Gastroesophageal sphincter (tissue), 4 donors: ENCODE results near the gene NTMT1. TPM values are rescaled to one million over a fixed set of nuclear protein-coding genes. Genes with fewer than 3 reads are reported as not detected.
A peak's percentile ranks its signal among the peaks of the same experiment; 100 is the strongest.

Source experiments
- ATAC-seq: fragments of 150-250 bp; one replicate; pipeline ENCODE4 v1.9.1; 2016; ENCODE audit warnings: mild to moderate bottlenecking, moderate library complexity
- H3K27ac ChIP-seq, 4 donors: fragments of 200-600 bp; sonication (generic) in 3 of 4; 1 replicate in 3 of 4; 2 replicates in 1 of 4; pipeline ENCODE4 v1.5.1; 2016 to 2019
- H3K27me3 ChIP-seq: fragments of 200-600 bp; sonication (generic); one replicate; pipeline ENCODE4 v1.5.1; 2019
- H3K36me3 ChIP-seq, 2 donors: fragments of 200-600 bp; sonication (generic); one replicate each; pipeline ENCODE4 v1.5.1; 2019; ENCODE audit warnings: control low read depth in 1 of 2
- H3K4me1 ChIP-seq, 3 donors: fragments of 200-600 bp; sonication (generic); 1 replicate in 2 of 3; 2 replicates in 1 of 3; pipeline ENCODE4 v1.5.1; 2016 to 2019; ENCODE audit warnings: control low read depth in 2 of 3
- H3K4me3 ChIP-seq, 2 donors: fragments of 200-600 bp; sonication (generic); one replicate each; pipeline ENCODE4 v1.5.1; 2019; ENCODE audit warnings: mild to moderate bottlenecking in 1 of 2, moderate library complexity in 1 of 2
- H3K9me3 ChIP-seq, 3 donors: fragments of 200-600 bp; sonication (generic); one replicate each; pipeline ENCODE4 v1.5.1; 2017 to 2019; ENCODE audit warnings: control low read depth in 2 of 3
- EP300 ChIP-seq: sonication (generic); formaldehyde crosslinking; IDR thresholded peaks from one replicate; pipeline ENCODE4 v1.6.1; 2017; ENCODE audit warnings: antibody characterized with exemption, mild to moderate bottlenecking
- POLR2A ChIP-seq, 2 donors: fragments of 450-650 bp; IDR thresholded peaks; one replicate each; pipeline ENCODE4 v1.6.1; 2017; ENCODE audit warnings: antibody characterized with exemption in 2 of 2, mild to moderate bottlenecking in 2 of 2, moderate library complexity in 1 of 2
- POLR2AphosphoS5 ChIP-seq: sonication (generic); formaldehyde crosslinking; IDR thresholded peaks from one replicate; pipeline ENCODE4 v1.6.1; 2017; ENCODE audit warnings: antibody characterized with exemption
- WGBS, 2 donors: methylation state at CpG; one replicate each; pipeline ENCODE4 v1.1.5; 2018; ENCODE audit warnings: low coverage in 1 of 2; 5-methylcytosine and 5-hydroxymethylcytosine counted together
- total RNA-seq, 4 donors: library from RNA; depleted of rRNA; stranded (reverse); fragments of >200 nt; gene quantifications; one replicate each; pipeline ENCODE4 v1.1.0, GENCODE V29; 2016
- TF ChIP-seq, protein P1 (sequence below), 4 experiments: fragments of 200-600 bp in 2 of 4; fragments of 450-650 bp in 2 of 4; sonication (generic) in 1 of 4; IDR thresholded peaks; one replicate each; pipeline ENCODE4 v1.5.1; 2017 to 2019; ENCODE audit warnings: antibody characterized with exemption in 4 of 4, mild to moderate bottlenecking in 2 of 4, moderate library complexity in 2 of 4

The NTMT1 gene
- total RNA-seq, 4 donors from 2014 or later = 12.8 to 24.0 (median 21.8) TPM

DNA sequence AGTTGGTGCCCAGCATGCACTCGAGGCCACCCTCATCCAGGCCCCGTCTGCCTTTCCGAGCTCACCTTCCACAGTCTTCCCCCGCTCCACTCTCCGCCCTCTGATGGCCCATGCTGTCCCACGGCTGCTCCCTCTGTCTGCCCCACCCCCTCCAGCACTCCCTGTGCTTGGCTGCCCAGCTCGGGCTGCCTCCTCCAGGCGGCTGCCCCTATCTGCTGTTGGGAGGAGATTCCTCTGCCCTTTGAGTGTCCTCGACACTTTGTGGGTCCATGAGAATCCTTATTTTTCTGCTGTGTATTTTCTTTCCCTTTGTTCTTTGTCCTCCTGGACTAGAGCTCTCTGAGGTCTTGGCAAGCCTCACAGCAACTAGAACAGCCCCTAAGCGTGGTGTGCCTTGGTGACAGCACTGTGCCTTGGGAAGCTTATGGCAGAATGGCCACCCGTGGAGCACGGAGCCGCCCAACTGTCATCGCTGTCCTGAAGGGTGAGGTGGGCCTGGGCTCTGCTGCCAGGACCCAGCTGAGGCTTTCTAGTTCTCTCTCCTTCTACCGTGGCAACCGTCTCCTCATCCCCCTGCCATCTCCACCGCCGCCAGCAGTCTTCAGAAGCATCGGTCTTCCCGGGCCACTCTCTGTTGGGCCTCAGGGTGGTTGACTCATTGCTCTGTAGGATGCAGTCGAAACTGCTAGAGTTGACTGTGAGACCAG, 5.2 kb downstream of the NTMT1 start:
- no peak overlapping the region for H3K4me3 ChIP-seq
- H3K36me3 ChIP-seq = peaks cover 0 to 41% of the 10 kb centered on the region in 2 donors
- no peak for ATAC-seq
- H3K9me3 ChIP-seq = no peaks in the 10 kb centered on the region
- 58 to 78% methylated on average over 6 to 8 of the region's 21 CpGs for WGBS, 2 donors
- TF ChIP-seq POLR2A (IDR thresholded peaks at IDR 0.05) (no peak), POLR2AphosphoS5 (no peak), EP300 (no peak)
- TF ChIP-seq, protein P1, sequence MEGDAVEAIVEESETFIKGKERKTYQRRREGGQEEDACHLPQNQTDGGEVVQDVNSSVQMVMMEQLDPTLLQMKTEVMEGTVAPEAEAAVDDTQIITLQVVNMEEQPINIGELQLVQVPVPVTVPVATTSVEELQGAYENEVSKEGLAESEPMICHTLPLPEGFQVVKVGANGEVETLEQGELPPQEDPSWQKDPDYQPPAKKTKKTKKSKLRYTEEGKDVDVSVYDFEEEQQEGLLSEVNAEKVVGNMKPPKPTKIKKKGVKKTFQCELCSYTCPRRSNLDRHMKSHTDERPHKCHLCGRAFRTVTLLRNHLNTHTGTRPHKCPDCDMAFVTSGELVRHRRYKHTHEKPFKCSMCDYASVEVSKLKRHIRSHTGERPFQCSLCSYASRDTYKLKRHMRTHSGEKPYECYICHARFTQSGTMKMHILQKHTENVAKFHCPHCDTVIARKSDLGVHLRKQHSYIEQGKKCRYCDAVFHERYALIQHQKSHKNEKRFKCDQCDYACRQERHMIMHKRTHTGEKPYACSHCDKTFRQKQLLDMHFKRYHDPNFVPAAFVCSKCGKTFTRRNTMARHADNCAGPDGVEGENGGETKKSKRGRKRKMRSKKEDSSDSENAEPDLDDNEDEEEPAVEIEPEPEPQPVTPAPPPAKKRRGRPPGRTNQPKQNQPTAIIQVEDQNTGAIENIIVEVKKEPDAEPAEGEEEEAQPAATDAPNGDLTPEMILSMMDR (IDR thresholded peaks at IDR 0.05) = no peak
- peaks cover 0 to 70% (median 37%) of the 10 kb centered on the region in 3 donors for H3K4me1 ChIP-seq
- H3K27ac ChIP-seq = peak overlapping the region in 3 of 4 donors; percentile 1 to 24 (median 9)
- no peaks in the 10 kb centered on the region for H3K27me3 ChIP-seq

DNA sequence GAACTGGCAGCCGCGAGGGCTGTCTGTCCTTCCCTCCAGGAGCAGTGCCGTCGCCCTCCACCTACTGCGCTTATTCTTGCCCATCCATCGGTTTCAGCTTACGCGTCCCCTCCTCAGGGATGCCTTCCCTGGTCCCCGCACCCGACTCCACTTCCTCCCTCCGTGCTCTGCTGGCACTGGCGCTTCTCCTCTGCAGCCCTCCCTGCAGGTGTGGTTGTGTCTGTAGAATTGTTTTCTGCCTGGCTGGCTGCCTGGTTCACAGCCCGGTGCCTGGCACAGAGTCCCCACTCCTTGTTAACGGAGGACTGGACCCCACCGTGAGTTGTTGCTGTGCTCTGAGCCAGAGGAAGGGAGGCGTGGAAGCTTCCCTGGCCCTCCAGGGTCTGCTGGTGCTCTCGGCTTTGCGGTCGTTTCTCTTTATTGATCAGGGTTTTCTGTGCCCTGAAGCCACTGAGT, 5.7 kb downstream of the NTMT1 start:
- Histone ChIP-seq H3K9me3 (no peaks in the 10 kb centered on the region), H3K4me1 (peaks cover 0 to 66% (median 36%) of the 10 kb centered on the region in 3 donors), H3K36me3 (peaks cover 0 to 47% of the 10 kb centered on the region in 2 donors), H3K27ac (no peak overlapping the region), H3K4me3 (no peak overlapping the region), H3K27me3 (no peaks in the 10 kb centered on the region)
- TF ChIP-seq, protein P1 (IDR thresholded peaks at IDR 0.05) = no peak
- TF ChIP-seq EP300 = no peak
- TF ChIP-seq POLR2A (IDR thresholded peaks at IDR 0.05) = no peak
- TF ChIP-seq POLR2AphosphoS5 = no peak
- ATAC-seq = no peak
- 70 to 89% methylated on average over 3 to 6 of the region's 19 CpGs for WGBS, 2 donors

DNA sequence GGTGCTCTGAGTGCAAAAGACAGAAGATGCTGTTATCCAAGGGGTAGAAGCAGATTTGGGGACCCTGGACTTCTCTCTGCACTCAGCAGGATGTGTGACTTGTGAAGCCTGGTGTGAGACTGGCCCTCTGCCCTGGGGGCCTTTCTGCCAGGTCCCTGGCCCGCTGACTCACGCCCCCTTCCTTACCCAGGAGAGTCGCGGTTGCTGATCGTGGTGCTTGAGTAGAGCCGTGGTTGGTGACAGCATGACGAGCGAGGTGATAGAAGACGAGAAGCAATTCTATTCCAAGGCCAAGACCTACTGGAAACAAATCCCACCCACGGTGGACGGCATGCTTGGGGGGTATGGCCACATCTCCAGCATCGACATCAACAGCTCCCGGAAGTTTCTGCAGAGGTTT, 6.5 kb downstream of the NTMT1 start:
- H3K4me1 ChIP-seq = peaks cover 0 to 65% (median 29%) of the 10 kb centered on the region in 3 donors
- no peak for ATAC-seq

DNA sequence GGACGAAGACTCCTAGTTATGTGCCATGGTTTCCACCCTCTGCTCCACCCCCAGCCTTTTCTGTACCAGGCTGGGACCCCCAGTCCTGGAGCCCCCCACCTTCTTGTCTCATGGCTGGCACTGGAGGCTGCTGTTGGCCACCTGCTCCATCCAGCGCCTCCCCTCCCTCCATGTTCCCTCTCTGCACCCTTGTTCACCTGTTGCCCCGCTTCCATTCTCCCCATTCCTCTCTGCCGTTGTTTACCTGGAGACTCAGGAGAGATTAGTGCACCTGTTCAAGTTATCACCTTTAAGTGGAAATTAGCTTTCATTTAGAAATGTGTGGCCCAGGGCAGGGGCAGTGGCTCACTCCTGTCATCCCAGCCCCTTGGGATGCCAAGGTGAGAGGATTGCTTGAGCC, 7.2 kb downstream of the NTMT1 start:
- no peak overlapping the region for H3K27ac ChIP-seq
- no peak for ATAC-seq
- H3K4me3 ChIP-seq = no peak overlapping the region
- H3K9me3 ChIP-seq = no peaks in the 10 kb centered on the region
- 90 to 100% methylated on average over 4 of the region's 4 CpGs for WGBS, 2 donors
- H3K4me1 ChIP-seq = peaks cover 0 to 58% (median 21%) of the 10 kb centered on the region in 3 donors
- no peaks in the 10 kb centered on the region for H3K27me3 ChIP-seq
- peaks cover 0 to 62% of the 10 kb centered on the region in 2 donors for H3K36me3 ChIP-seq
- TF ChIP-seq POLR2A (IDR thresholded peaks at IDR 0.05) = no peak
- no peak for TF ChIP-seq EP300
- no peak for TF ChIP-seq POLR2AphosphoS5
- TF ChIP-seq, protein P1 (IDR thresholded peaks at IDR 0.05) = no peak

More for the DNA sequence above, 6.5 kb downstream of the NTMT1 start:
- H3K36me3 ChIP-seq = peaks cover 0 to 54% of the 10 kb centered on the region in 2 donors
- no peak overlapping the region for H3K4me3 ChIP-seq
- WGBS, 2 donors = 40% methylated on average over 2 of the region's 13 CpGs; no CpG with 5 or more reads in 1 of the 2 donors
- TF ChIP-seq POLR2AphosphoS5 (no peak), POLR2A (IDR thresholded peaks at IDR 0.05) (no peak), EP300 (no peak)
- TF ChIP-seq, protein P1 (IDR thresholded peaks at IDR 0.05) = no peak
- H3K27ac ChIP-seq = peak overlapping the region in 1 of 4 donors; percentile 31
- no peaks in the 10 kb centered on the region for H3K9me3 ChIP-seq
- no peaks in the 10 kb centered on the region for H3K27me3 ChIP-seq

DNA sequence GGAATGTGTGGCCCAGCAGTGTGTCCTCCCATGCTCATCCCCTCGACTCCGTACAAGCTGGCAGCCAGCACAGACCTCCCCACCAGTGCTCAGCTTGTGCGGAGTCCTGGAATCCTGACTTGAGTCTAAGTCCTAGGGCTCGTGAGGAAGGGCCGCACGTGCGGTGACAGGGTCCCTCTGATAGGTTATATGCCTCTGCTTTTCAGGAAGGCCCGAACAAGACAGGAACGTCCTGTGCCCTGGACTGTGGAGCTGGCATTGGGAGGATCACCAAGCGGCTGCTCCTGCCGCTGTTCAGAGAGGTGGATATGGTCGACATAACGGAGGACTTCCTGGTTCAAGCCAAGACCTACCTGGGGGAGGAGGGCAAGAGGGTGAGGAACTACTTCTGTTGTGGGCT, 7.9 kb downstream of the NTMT1 start:
- Histone ChIP-seq H3K4me1 (peaks cover 0 to 53% (median 15%) of the 10 kb centered on the region in 3 donors), H3K27ac (no peak overlapping the region), H3K27me3 (no peaks in the 10 kb centered on the region), H3K9me3 (no peaks in the 10 kb centered on the region), H3K36me3 (peaks cover 0 to 68% of the 10 kb centered on the region in 2 donors), H3K4me3 (no peak overlapping the region)
- 83% methylated on average over 1 of the region's 13 CpGs; no CpG with 5 or more reads in 1 of the 2 donors for WGBS, 2 donors
- TF ChIP-seq EP300 = no peak
- TF ChIP-seq POLR2A (IDR thresholded peaks at IDR 0.05) = no peak
- TF ChIP-seq, protein P1 (IDR thresholded peaks at IDR 0.05) = no peak
- TF ChIP-seq POLR2AphosphoS5 = no peak
- ATAC-seq = no peak
